NCI-H510A (cell line): ENCODE results near the gene PCSK5.
"Not testable (repeated sequence)": the region's sequence is repeated elsewhere in the genome, so short reads cannot be mapped to it uniquely, and the experiment has no call there.

Experiments
- DNase-seq: peaks from one replicate; lab custom pipeline; 2025; lab: John Stamatoyannopoulos, UW

PCSK5 gene

GRCh38 chr9:75963321-75963720 lies 72.8 kb downstream of the PCSK5 start:
- not testable (repeated sequence) for DNase-seq

DNA sequence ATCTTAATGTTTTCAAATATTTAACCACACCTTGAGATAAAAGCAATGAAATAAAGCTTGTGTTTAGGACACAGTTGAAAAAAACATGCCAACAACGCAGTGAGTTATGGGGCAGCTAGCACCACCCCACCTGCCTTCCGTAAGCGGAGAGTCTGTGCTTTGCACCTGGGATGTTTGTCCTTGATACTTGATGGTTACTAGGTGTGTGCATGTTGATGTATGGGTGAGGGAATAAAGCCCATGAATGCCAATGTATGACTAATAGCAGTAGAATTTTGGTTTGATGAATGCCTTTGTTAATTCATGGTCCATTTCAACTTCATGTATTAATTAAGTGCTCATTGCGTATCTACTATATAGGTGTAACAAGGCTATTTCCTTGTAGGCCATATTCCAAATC lies 74.0 kb downstream of the PCSK5 start:
- peak; percentile 53 for DNase-seq

GRCh38 chr9:75965231-75965630 lies 74.8 kb downstream of the PCSK5 start:
- no peak for DNase-seq

- no peak for DNase-seq
Measured at GRCh38 chr9:75967556-75967955, 77.1 kb downstream of the PCSK5 start.

DNA sequence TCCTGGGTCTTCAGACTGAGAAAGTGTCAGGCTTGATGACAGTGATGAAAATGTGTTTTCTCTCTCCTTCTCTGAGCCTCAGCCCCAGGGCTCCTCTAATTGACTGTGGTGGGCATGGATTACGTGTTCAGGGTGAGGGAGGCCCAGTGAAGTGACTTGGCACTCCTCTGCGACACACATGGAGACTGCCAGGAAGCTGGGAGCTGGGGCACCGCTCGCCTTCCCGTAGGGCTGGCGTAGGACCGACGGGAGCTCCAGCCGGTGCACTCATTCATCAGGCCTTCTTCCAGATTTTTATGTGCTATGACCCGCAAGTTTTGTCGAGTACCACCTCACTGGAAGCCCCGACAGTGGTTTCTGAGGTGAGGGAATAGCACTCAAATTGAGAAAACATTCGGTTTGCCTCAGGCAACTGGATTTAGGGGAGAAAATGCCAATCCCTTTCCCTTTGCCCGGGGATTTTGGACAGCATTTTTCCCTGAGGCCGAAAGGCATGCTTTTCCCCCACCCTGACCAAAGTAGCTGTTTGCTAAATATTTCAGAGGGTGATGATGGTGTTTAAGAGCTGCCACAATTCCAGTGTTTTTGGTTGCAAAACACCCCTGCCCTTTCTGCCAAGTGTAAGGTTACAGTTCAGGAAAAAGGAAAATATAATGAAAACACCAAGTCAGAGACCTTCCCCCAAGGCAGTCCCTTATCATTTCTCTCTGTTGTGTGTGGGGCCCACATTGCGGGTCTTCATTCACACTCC lies 83.7 kb downstream of the PCSK5 start:
- DNase-seq = no peak

DNA sequence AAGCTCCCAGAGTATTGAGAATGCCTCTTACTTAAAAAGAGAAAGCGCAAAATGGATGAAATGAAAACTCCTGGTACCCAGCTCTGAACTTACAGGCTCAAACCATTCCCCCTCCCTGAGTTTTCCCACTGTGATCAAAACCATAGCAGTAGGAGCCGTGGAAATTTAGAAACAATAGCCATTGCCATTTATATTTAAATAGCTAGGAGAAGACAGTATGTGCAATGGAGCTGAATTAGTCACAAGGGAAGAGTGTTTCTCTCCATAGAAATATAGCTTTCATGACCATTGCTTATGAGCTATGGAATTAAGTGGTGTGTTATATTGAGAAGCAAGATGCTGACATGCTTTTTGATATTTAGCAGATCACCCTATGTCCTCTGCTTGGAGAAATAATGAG lies 84.6 kb downstream of the PCSK5 start:
- no peak for DNase-seq

- no peak for DNase-seq
Measured at GRCh38 chr9:75976549-75976948, 86.1 kb downstream of the PCSK5 start.

GRCh38 chr9:75979362-75979761 lies 88.9 kb downstream of the PCSK5 start:
- peak; percentile 3 for DNase-seq

DNA sequence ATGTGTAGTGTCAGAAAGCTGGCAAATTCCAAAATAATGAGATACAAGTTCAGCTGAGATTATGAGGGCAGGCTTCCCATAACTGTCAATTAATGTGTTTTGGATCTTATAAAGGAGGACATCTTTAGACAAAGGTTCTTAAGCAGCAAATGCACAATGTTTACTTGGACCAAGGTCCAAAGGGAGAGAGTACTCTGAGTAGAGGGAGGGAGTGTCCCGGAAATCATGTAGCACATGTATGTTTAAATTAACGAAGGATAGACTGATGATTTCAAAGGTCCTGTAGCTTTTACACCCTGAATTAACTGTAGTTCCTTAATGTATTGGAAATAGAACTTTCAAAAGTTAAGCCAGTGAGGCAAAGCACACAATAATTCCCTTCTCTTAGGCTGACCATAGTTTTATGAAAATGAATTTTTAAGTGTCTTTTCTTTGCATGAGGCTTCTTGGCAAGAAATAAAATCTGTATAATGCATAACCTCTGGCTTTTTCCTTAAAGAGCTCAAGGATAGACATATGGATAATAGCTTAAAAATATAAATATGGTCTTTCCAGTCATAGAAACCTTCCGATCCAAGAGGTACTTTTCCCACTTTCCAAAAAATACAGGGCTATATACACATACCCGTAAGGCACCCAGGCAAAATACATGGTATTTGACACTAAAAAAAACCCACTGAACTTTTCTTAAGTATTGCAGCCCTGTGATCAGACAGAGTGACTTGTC lies 93.0 kb downstream of the PCSK5 start:
- no peak for DNase-seq

DNA sequence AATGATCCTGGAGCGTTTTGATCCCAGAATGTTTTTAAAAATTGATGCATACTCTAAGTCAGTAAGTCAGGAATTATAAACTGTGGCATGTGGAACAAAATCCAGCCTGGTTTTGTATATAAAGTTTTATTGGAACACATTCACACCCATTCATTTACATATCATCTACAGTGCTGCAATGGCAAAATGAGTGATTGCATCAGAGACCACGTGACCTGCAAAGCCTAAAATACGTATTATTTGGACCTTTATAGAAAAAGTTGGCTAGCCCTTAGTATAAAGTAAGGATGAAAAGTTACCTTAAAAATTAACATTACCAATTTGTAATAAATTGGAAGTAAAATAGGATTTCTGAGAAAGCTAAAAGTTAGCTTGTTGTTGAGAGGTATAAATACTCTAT lies 95.0 kb downstream of the PCSK5 start:
- no peak for DNase-seq

GRCh38 chr9:75988663-75989062 lies 98.2 kb downstream of the PCSK5 start:
- DNase-seq = no peak

GRCh38 chr9:75990156-75990555 lies 99.7 kb downstream of the PCSK5 start:
- DNase-seq = no peak

GRCh38 chr9:75990576-75991304 lies 100.3 kb downstream of the PCSK5 start:
- no peak for DNase-seq

DNA sequence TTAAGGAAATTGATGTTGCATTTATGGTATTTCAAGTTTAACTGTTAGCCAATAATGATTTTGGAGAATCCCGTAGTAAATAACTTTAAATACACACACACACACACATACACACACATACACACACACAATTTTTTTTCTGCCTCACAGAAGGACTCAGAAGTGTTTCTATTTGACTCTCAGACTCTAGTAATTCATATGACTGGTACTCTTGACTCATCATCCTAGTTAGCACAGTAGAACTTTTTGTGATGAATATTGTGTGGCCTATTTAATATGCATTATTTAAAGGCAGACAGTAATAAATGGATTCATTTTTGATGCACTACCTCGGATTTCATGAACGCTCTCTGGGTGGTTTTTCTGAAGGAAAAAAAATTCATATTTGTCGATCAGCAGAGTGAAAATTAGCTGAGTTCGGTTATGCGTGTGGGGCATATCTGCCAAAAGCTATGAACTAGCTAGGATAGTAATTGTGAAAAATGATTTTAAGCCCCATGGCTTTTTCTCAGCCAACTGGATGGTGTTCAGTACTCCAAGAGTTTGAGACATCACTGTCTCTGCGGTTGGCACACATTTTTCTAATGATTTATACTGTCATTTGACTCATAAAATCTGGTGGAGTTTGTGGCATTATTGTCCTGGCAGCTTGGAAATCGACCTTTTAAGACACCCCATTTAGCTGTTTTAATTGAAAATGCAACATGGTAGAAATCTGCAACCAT lies 102.2 kb downstream of the PCSK5 start:
- no peak for DNase-seq

DNA sequence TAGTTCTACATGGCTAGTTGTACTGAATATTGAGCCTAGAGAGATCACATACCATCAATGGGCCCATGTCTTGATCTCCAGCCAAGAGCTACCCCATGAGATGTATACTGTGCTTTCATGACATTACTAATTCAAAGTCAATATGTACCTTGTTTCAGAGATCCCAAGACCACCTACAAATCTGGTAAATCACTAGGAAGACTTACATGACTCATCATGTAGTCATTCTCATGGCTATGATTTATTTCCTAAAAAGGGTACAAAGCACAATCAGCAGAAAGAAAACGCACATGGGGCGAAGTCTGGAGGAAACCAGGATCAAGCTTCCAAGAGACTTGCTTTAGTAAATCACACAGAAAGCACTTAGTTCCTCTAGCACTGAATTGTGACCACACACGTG lies 103.0 kb downstream of the PCSK5 start:
- DNase-seq = no peak

- DNase-seq = no peak
Measured at GRCh38 chr9:75995066-75995465, 104.6 kb downstream of the PCSK5 start.

- no peak for DNase-seq
Measured at GRCh38 chr9:75996726-75997125, 106.3 kb downstream of the PCSK5 start.

GRCh38 chr9:75997206-75997605 lies 106.7 kb downstream of the PCSK5 start:
- no peak for DNase-seq

DNA sequence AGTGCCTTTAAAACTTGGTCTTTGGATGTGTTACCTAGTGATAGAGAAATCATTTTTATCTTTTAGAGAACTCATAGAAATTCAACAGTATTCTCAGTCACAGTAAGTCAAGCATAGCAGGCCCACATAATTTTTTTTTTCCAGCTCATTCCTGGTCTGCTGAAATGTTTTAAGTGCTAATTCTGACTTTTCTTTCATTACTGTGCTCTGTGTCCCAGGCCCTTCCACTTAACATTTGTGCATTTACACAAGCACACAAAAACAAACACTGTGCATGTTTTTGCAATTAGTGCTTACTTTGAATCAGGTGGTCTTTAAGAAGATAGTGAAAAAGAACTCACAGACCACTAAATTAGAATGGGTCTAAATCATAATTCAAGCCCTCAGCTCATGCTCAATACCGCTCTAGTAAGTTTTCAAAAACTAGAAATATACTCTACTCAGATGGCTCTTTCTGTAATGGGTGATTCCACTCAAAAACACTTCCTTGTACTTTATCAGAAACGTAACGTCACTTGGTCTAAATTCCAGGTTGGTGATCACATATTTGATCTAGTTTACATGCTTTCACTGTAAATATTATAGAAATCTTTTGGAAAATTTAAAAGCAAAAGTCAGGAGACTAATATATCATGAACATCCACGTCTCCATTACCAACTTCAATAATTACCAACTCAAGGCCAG lies 107.8 kb downstream of the PCSK5 start:
- no peak for DNase-seq

DNA sequence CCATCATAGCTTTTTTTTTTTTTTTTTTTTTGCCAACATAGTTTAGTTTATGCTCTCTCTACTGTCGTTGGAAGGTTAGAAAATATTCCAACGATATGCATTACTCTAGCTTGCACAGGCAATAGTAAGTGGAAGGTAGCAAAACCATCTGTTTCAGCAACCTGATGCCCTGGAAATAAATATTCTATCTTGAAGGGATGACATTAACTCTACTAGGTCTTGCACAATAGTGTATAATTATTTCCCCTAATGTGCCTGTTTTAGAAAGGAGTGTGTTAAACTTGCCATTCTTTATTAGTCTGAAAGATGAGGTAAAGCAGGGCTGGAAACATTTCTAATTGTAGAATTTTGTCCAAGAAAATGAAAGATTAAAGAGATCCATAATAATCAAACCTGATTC lies 111.0 kb downstream of the PCSK5 start:
- DNase-seq = no peak

DNA sequence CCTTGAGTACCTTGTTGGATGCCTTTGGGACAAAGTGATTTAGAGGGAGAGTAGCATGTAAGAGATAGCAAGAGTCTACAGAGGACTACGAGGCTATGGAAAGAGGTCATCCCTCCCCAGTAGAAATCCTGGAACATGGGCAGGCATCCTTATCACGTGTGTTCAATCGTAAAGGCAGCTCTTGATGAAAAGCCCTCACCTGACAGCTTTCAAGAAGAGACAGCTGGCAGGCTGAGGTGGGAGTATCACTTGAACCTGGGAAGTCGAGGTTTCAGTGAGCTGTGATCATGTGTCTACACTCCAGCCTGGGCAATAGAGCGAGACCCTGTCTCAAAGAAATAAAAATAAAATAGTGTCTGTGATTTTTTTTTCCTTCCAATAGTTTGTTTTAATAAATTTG lies 112.6 kb downstream of the PCSK5 start:
- no peak for DNase-seq

- no peak for DNase-seq
Measured at GRCh38 chr9:76004526-76004925, 114.1 kb downstream of the PCSK5 start.
